DOHH2 (cell line): ENCODE results near the gene ANXA8.
"Not testable (repeated sequence)": the region's sequence is repeated elsewhere in the genome, so short reads cannot be mapped to it uniquely, and the experiment has no call there.

Experiments
- EZH2phosphoT487 ChIP-seq: fragments of 200-600 bp; sonication (generic); IDR thresholded peaks from 2 replicates; pipeline ENCODE4 v1.6.1; 2017; ENCODE audit warnings: borderline replicate concordance, mild to moderate bottlenecking, antibody characterized with exemption, low read length, moderate library complexity, mixed read lengths
- TF ChIP-seq, protein P1 (sequence below): fragments of 200-600 bp; sonication (generic); IDR thresholded peaks from one replicate; pipeline ENCODE4 v1.5.1; 2014; ENCODE audit warnings: antibody characterized with exemption, mild to moderate bottlenecking, low read depth, low read length; ENCODE audit not compliant: poor library complexity, severe bottlenecking

DNA sequence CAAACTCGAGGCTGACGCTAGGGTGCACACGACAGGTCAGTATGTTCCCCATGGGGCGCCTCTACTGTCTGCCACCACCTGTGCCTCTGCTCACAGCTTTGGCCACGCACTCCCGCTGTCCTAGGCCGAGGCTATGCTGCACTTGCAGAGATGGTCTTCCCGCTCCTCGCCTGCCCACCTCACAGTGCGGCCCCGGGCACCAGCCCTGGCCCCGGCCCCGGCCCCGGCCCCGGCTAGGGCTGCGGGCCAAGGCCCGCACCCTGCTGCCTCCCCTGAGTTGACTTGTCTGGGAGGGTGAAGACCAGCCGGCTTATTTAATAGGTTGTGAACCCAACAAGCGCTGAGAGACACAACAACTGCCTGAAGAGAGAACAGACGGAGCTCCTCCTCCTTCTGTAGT lies 39.6 kb upstream of the ANXA8 start, which contains the start of gene AGAP9:
- TF ChIP-seq, protein P1, sequence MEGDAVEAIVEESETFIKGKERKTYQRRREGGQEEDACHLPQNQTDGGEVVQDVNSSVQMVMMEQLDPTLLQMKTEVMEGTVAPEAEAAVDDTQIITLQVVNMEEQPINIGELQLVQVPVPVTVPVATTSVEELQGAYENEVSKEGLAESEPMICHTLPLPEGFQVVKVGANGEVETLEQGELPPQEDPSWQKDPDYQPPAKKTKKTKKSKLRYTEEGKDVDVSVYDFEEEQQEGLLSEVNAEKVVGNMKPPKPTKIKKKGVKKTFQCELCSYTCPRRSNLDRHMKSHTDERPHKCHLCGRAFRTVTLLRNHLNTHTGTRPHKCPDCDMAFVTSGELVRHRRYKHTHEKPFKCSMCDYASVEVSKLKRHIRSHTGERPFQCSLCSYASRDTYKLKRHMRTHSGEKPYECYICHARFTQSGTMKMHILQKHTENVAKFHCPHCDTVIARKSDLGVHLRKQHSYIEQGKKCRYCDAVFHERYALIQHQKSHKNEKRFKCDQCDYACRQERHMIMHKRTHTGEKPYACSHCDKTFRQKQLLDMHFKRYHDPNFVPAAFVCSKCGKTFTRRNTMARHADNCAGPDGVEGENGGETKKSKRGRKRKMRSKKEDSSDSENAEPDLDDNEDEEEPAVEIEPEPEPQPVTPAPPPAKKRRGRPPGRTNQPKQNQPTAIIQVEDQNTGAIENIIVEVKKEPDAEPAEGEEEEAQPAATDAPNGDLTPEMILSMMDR, result not testable (repeated sequence)
- TF ChIP-seq EZH2phosphoT487, result not testable (repeated sequence)
